CD4-positive, alpha-beta T cell (primary cell): ENCODE data around the gene TMEM132E. TPM values are rescaled to one million over a fixed set of nuclear protein-coding genes. Genes with fewer than 3 reads are reported as not detected.
A peak's percentile ranks its signal among the peaks of the same experiment; 100 is the strongest.

Experiments used
- ATAC-seq: fragments of 200-7000 bp; cut with Tn5 transposase; one replicate; pipeline ENCODE4 v1.10.0; 2022; ENCODE audit warnings: mild to moderate bottlenecking; ENCODE audit not compliant: poor library complexity
- CTCF ChIA-PET: fragments of 350-600 bp; sonication (Branson Sonifier 250); formaldehyde crosslinking; loops from one replicate; lab custom pipeline; 2021; ENCODE audit warnings: antibody characterized with exemption, inconsistent platforms; lab: Charles Lee
- POLR2A ChIA-PET: fragments of 350-600 bp; sonication (Branson Sonifier 250); formaldehyde crosslinking; loops from one replicate; lab custom pipeline; 2021; ENCODE audit warnings: antibody characterized with exemption, inconsistent platforms; lab: Charles Lee
- DNase-seq, 14 experiments: peaks; one replicate each; pipeline ENCODE4 v3.0.0-alpha.2; 2013 to 2020; ENCODE audit warnings: mixed read lengths in 2 of 14
- H3K27ac ChIP-seq, 2 donors: one replicate each; pipeline versions ENCODE4 v1.5.1 to v1.7.0; 2013; ENCODE audit warnings: low read length in 2 of 2, low read depth in 1 of 2, mild to moderate bottlenecking in 1 of 2
- H3K27me3 ChIP-seq, 2 experiments: 1 replicate in 1 of 2; 2 replicates in 1 of 2; pipeline versions ENCODE4 v1.6.1 to v1.7.0; 2013; ENCODE audit warnings: low read length in 2 of 2, control low read depth in 1 of 2, mild to moderate bottlenecking in 1 of 2, moderate library complexity in 1 of 2; ENCODE audit not compliant: insufficient read depth in 2 of 2, control insufficient read depth in 1 of 2
- H3K36me3 ChIP-seq: one replicate; pipeline ENCODE4 v1.6.1; 2013; ENCODE audit warnings: low read length, control low read depth; ENCODE audit not compliant: insufficient read depth
- H3K4me1 ChIP-seq: one replicate; pipeline ENCODE4 v1.6.1; 2013; ENCODE audit warnings: low read length, control low read depth; ENCODE audit not compliant: insufficient read depth
- H3K4me3 ChIP-seq: one replicate; pipeline ENCODE4 v1.5.1; 2013; ENCODE audit warnings: mild to moderate bottlenecking, low read length, moderate library complexity
- H3K9me3 ChIP-seq, 2 experiments: 1 replicate in 1 of 2; 2 replicates in 1 of 2; pipeline versions ENCODE4 v1.6.1 to v1.7.0; 2013; ENCODE audit warnings: low read length in 2 of 2, mild to moderate bottlenecking in 2 of 2, control low read depth in 1 of 2, moderate library complexity in 1 of 2; ENCODE audit not compliant: control insufficient read depth in 1 of 2, insufficient read depth in 1 of 2
- H3K27ac Mint-ChIP-seq: one replicate; pipeline ENCODE4 v1.8.0; 2020; ENCODE audit warnings: mixed read lengths
- H3K27me3 Mint-ChIP-seq: one replicate; pipeline ENCODE4 v1.8.0; 2021; ENCODE audit warnings: mixed read lengths
- H3K36me3 Mint-ChIP-seq: one replicate; pipeline ENCODE4 v1.8.0; 2021; ENCODE audit warnings: low read depth, mixed read lengths
- H3K4me1 Mint-ChIP-seq: one replicate; pipeline ENCODE4 v1.8.0; 2021; ENCODE audit warnings: low read depth, mixed read lengths
- H3K4me3 Mint-ChIP-seq: one replicate; pipeline ENCODE4 v1.8.0; 2020; ENCODE audit warnings: mild to moderate bottlenecking, mixed read lengths
- H3K9me3 Mint-ChIP-seq: one replicate; pipeline ENCODE4 v1.8.0; 2020; ENCODE audit warnings: mixed read lengths
- intact Hi-C, 2 experiments: fragments of 100-400 bp; cut with DNase I in 1 of 2; cut with micrococcal nuclease in 1 of 2; formaldehyde crosslinking; loops; one replicate each; pipeline versions ENCODE4 v1.15.1 to v1.9.0; 2023 to 2025; cut with DNase I, micrococcal nuclease
- polyA plus RNA-seq, 2 donors: library from polyadenylated mRNA; unstranded; fragments of 120-200 nt; gene quantifications; one replicate each; pipeline ENCODE4 v1.2.1, GENCODE V29; 2013
- total RNA-seq, 174 experiments: library from RNA in 2 of 174; stranded (reverse) in 2 of 174; gene quantifications; one replicate each; pipeline ENCODE4 v1.2.3 and lab custom pipeline; 2021 to 2026
- TF ChIP-seq, protein P1 (sequence below): fragments of 200-600 bp; IDR thresholded peaks from one replicate; pipeline ENCODE4 v1.8.0; 2022; ENCODE audit warnings: antibody characterized with exemption, mild to moderate bottlenecking

TMEM132E gene
- under 1 TPM in 1 of 2 experiments, not detected in 1; 0.05 TPM for total RNA-seq
- polyA plus RNA-seq (2013, experiment 1 of 2): 0.15 TPM
- 0.16 TPM for polyA plus RNA-seq (2013, experiment 2 of 2)
- 0 to 1.4 (median 0.20) reads per million in 172 experiments for total RNA-seq (lab: John Stamatoyannopoulos, UW)

DNA sequence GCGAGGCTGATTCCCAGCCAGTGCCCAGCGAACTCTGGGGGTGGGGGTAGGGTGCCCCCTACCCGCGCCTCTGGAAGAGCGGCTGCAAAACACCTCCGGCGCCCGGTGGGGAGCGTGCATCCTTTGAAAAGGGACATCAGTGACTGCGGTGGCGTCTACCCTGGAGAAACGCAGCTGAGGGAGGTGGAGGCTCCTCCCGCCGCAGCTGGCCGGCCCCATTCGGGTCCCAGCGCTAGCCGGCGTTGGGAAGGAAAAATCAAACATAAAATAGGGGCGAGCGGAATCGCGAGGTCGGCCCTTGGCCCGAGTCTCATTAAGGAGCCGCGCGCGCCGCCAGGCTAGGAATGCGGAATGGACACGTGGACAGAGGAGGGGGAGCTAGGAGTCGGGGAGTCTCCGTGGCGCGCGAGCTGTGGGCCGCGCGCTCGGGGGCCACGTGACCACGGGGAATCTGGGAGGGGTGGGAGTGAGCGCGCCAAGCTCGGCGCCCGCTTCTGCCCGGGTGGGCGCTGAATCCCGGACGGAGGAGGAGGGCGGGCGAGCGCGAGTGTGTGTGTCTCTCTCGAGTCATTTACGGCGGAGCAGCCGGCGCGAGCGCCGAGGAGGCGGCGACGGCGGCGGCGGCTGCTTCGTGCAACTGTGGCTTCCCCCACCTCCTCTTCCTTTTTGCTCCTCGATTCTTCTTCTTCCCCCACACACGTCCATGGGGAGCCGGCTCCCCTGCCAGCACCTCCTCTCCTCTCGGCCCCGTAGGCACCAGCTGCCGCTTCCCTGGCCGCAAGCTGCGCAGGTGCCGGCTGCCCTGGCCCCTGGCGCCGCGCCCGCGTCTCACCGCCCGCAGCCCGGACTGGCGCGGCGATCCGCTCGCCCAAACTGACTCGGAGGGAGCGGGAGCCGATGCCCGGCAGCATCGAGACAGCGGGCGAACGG, at the start of gene TMEM132E:
TSS of gene TMEM132E (plus strand) at position 566 of the 930 bp plus-strand sequence. CDS start 1,495 bp downstream, outside the sequence.
- H3K9me3 ChIP-seq: peaks cover 0 to 22% of the 10 kb centered on the region in 2 experiments
- H3K4me3 ChIP-seq: peak within 1 kb of the TSS; percentile 38
- Mint-ChIP-seq H3K27me3 (peaks cover 85% of the 10 kb centered on the region), H3K4me3 (peak within 1 kb of the TSS; percentile 73), H3K4me1 (no peaks in the 10 kb centered on the region), H3K27ac (no peak within 1 kb of the TSS), H3K36me3 (no peaks in the 10 kb centered on the region), H3K9me3 (no peaks in the 10 kb centered on the region)
- ChIA-PET POLR2A (no interaction called here), CTCF (no interaction called here)
- intact Hi-C loops: no loop called here
- TF ChIP-seq, protein P1, sequence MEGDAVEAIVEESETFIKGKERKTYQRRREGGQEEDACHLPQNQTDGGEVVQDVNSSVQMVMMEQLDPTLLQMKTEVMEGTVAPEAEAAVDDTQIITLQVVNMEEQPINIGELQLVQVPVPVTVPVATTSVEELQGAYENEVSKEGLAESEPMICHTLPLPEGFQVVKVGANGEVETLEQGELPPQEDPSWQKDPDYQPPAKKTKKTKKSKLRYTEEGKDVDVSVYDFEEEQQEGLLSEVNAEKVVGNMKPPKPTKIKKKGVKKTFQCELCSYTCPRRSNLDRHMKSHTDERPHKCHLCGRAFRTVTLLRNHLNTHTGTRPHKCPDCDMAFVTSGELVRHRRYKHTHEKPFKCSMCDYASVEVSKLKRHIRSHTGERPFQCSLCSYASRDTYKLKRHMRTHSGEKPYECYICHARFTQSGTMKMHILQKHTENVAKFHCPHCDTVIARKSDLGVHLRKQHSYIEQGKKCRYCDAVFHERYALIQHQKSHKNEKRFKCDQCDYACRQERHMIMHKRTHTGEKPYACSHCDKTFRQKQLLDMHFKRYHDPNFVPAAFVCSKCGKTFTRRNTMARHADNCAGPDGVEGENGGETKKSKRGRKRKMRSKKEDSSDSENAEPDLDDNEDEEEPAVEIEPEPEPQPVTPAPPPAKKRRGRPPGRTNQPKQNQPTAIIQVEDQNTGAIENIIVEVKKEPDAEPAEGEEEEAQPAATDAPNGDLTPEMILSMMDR: no peak
- DNase-seq (peak in 1 of 14 experiments; percentile 14), ATAC-seq (no peak)
- H3K4me1 ChIP-seq: peaks cover 29% of the 10 kb centered on the region
- H3K27me3 ChIP-seq: peaks cover 63 to 85% of the 10 kb centered on the region in 2 experiments
- H3K36me3 ChIP-seq: no peaks in the 10 kb centered on the region
- no peak within 1 kb of the TSS for H3K27ac ChIP-seq

- no peak for DNase-seq
- Histone ChIP-seq H3K27me3 (peaks cover 15 to 43% of the 10 kb centered on the region in 2 experiments), H3K4me3 (no peak overlapping the region), H3K36me3 (no peaks in the 10 kb centered on the region), H3K4me1 (no peaks in the 10 kb centered on the region), H3K9me3 (no peaks in the 10 kb centered on the region), H3K27ac (no peak overlapping the region)
- intact Hi-C loops: no loop called here
- Mint-ChIP-seq H3K27me3 (peaks cover 69% of the 10 kb centered on the region), H3K36me3 (no peaks in the 10 kb centered on the region), H3K4me1 (no peaks in the 10 kb centered on the region), H3K4me3 (no peak overlapping the region), H3K27ac (no peak overlapping the region), H3K9me3 (no peaks in the 10 kb centered on the region)
- CTCF ChIA-PET: no interaction called here
- POLR2A ChIA-PET: no interaction called here
- no peak for ATAC-seq
- TF ChIP-seq, protein P1: no peak
Observed at GRCh38 chr17:34530918-34531317, 48.5 kb upstream of the TMEM132E start.

DNA sequence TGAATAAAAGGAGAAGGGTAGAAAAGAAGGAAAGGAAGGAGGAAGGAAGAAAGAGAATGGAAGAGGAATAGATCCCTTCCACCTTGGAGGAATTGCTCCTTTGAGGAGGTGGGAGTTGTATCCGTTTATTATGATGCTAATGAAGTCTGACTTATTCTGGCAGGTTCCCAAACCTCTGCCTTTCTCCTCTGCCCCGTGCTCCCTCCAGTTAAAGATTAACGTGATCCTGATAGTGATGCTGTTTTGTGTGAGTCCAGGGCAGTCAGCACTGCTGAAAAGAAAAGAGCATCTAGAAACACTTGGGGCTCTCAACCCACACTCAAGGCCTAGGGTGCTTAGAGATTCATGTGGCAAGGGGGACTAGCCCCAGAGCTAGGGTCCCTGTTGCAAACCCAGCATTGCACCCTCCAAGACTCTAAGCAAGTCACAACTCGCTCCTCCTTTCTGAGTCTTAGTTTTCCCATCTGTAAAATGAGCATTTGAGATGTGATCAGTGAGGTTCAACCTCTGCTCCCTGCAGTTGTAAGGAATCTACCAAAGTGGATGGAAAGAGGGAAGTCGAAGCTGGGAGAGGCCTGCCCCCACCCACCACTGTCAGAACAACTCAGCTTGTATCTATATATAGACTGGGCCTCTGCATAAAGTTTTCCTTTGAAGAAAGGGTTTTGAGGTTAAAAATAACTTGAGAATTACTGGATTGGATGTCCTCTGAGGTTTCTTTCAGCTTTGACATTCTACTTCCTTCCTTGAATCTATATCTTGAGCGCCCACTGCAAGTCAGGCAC, 46.9 kb upstream of the TMEM132E start:
- ATAC-seq: no peak
- Mint-ChIP-seq H3K27ac (no peak overlapping the region), H3K4me1 (no peaks in the 10 kb centered on the region), H3K36me3 (no peaks in the 10 kb centered on the region), H3K4me3 (no peak overlapping the region), H3K27me3 (peaks cover 85% of the 10 kb centered on the region), H3K9me3 (no peaks in the 10 kb centered on the region)
- Histone ChIP-seq H3K36me3 (no peaks in the 10 kb centered on the region), H3K4me3 (no peak overlapping the region), H3K27me3 (peaks cover 15 to 52% of the 10 kb centered on the region in 2 experiments), H3K4me1 (no peaks in the 10 kb centered on the region), H3K27ac (no peak overlapping the region), H3K9me3 (no peaks in the 10 kb centered on the region)
- no peak for DNase-seq
- intact Hi-C loops: no loop called here
- TF ChIP-seq, protein P1: no peak
- POLR2A ChIA-PET: interaction anchor here (1.8 kb wide), 1 partner anchor 10 kb away, joined by 4 read pairs; no protein-coding TSS in a partner anchor
- CTCF ChIA-PET: interaction anchor here (1.0 kb wide), 1 partner anchor 10 kb away, joined by 3 read pairs; no protein-coding TSS in a partner anchor
